Subcutaneous adipose tissue (tissue), 4 donors: ENCODE data around the gene NLGN2. TPM values are rescaled to one million over a fixed set of nuclear protein-coding genes. Genes with fewer than 3 reads are reported as not detected.

Source experiments
- CTCF ChIP-seq: fragments of 450-650 bp; IDR thresholded peaks from one replicate; pipeline ENCODE4 v1.5.1; 2016; ENCODE audit warnings: low read depth, mild to moderate bottlenecking, control low read depth, antibody characterized with exemption, moderate library complexity
- total RNA-seq, 4 donors: library from RNA; depleted of rRNA; stranded (reverse); fragments of >200 nt; gene quantifications; one replicate each; pipeline ENCODE4 v1.1.0, GENCODE V29; 2016

The NLGN2 gene
- total RNA-seq: 1 to 10 TPM; 3.1 to 6.8 (median 4.2) TPM

GRCh38 chr17:7407485-7408251, at the start of gene NLGN2:
TSS of gene NLGN2 (plus strand) at chr17:7407845. CDS start at chr17:7408256, 411 bp downstream.
- no peak for TF ChIP-seq CTCF

- TF ChIP-seq CTCF: no peak
Measured at GRCh38 chr17:7361906-7362305, 45.7 kb upstream of the NLGN2 start.

GRCh38 chr17:7363311-7363710, 44.3 kb upstream of the NLGN2 start:
- no peak for TF ChIP-seq CTCF

GRCh38 chr17:7367083-7367482, 40.6 kb upstream of the NLGN2 start:
- no peak for TF ChIP-seq CTCF

GRCh38 chr17:7367918-7368598, 39.6 kb upstream of the NLGN2 start:
- no peak for TF ChIP-seq CTCF

- no peak for TF ChIP-seq CTCF
Measured at GRCh38 chr17:7369825-7370224, 37.8 kb upstream of the NLGN2 start.

GRCh38 chr17:7370853-7371252, 36.8 kb upstream of the NLGN2 start:
- no peak for TF ChIP-seq CTCF
